Activated CD8-positive, alpha-beta memory T cell treated with anti-CD3 and anti-CD28 coated beads for 36 hours (primary cell): Measurements from ENCODE around the gene PITPNB. TPM values are rescaled to one million over a fixed set of nuclear protein-coding genes. Genes with fewer than 3 reads are reported as not detected.

Experiments used
- CTCF ChIA-PET: fragments of 350-600 bp; sonication (Branson Sonifier 250); formaldehyde crosslinking; loops from one replicate; lab custom pipeline; 2021; ENCODE audit warnings: antibody characterized with exemption; lab: Charles Lee
- POLR2A ChIA-PET: fragments of 350-600 bp; sonication (Branson Sonifier 250); formaldehyde crosslinking; loops from one replicate; lab custom pipeline; 2021; ENCODE audit warnings: antibody characterized with exemption; lab: Charles Lee
- total RNA-seq, 2 experiments: library from RNA; stranded (reverse); gene quantifications; one replicate each; pipeline ENCODE4 v1.2.3, GENCODE V29; 2021

Gene PITPNB
- total RNA-seq, 2 experiments from 2014 or later = 150 to 153 TPM

DNA sequence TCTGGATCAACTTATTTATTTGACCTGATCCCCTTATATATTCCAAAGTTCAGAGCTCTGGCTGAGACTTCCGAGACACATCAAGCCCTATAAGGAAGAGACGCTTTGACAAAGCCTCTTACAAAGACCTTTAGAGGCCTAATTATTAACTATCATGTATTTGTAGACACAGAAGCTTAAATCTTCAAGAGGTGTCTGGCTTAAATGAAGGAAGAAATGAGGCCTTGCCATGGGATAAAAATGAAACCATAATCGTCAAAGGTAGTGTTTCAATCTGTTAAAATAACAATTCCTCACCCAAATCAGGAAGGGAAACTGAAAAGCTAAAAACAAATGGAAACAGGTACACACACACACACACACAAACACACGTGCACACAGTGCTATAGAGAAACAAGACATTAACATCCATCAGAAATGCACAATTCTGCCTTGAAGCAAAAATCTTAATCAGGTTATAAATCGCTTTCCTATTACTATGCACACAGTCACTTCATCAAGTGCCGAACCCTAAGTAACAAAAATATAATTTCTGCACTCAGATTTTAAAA, 50.2 kb downstream of the PITPNB start:
- ChIA-PET POLR2A (interaction anchor here (1.2 kb wide), 1 partner anchor 51 kb away, joined by 3 read pairs; the partner anchor contains the start of gene PITPNB), CTCF (no interaction called here)

DNA sequence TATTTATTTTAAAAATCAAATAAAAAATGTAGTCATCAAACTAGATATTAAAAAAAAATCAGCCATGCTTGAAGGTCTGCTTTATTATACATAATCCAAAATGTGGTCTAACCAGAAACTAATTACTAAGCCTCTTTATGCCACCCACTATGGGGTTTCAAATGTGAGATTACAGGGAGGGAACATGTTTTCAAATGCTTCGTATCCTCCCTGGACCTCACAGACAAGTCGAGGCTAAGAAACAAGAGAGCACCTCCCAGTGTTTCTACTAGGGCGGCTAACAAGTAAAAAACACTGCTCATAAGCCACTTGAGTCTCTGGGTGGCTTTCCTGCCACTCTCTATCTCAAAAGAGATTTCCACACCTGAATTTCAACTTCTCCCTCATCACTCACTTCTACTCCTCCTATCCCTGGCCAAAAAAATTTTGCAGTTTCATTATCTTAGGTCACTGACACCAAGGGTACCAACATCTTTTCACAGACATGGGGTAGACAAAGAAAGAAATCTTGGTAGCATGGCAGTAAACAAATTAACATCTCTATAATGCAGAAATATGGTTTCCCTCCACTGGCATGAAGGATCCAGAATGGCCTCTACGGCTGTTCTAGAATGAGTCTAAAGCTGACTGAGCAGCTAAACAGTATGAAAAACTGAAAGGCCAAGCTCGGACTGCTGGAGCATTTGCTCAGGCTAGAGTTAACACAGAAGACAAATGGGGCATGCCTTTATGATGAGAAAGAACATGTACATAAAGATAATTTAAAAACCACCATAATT, 50.9 kb downstream of the PITPNB start:
- ChIA-PET CTCF (no interaction called here), POLR2A (interaction anchor here (1.2 kb wide), 1 partner anchor 51 kb away, joined by 3 read pairs; the partner anchor contains the start of gene PITPNB)

DNA sequence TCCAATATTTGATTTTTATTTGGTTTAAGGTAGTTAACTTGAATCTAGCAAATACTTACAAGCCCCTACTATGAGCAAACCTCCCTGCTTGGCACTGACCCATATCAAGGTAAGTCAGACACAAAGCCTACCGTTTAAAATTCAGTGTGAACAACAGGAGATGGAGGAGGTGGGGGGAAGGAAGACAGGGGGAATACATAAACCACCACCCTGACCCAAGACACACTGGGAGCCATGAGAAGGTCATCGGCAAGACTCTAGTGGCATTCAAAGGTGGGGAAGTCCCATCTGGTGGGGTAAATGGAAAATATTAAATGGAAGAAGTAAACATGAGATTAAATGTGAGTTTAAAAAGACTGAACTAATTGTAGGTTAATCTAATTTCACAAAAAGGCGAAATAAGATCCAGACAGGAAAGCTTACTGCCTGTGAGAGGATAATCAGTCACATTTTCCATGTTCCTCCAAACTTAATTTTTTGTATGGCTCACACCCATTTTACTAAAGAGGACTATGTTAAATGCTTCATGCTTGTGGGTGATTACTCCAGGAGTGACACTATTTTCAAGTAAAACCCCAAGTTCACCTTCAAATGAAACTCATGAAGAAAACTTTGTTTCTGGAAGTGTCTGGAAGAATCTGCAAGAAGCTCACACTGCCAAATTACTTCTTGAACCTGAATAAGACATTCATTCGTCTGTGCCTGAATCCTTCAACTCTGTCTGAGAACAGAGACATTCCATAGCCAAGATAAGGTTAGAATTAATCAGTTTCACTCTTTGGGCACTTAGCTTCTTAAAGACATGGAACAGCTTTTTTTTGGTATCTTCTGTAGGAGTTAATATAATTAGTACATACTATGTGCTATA, 51.7 kb downstream of the PITPNB start:
- ChIA-PET CTCF (no interaction called here), POLR2A (no interaction called here)

DNA sequence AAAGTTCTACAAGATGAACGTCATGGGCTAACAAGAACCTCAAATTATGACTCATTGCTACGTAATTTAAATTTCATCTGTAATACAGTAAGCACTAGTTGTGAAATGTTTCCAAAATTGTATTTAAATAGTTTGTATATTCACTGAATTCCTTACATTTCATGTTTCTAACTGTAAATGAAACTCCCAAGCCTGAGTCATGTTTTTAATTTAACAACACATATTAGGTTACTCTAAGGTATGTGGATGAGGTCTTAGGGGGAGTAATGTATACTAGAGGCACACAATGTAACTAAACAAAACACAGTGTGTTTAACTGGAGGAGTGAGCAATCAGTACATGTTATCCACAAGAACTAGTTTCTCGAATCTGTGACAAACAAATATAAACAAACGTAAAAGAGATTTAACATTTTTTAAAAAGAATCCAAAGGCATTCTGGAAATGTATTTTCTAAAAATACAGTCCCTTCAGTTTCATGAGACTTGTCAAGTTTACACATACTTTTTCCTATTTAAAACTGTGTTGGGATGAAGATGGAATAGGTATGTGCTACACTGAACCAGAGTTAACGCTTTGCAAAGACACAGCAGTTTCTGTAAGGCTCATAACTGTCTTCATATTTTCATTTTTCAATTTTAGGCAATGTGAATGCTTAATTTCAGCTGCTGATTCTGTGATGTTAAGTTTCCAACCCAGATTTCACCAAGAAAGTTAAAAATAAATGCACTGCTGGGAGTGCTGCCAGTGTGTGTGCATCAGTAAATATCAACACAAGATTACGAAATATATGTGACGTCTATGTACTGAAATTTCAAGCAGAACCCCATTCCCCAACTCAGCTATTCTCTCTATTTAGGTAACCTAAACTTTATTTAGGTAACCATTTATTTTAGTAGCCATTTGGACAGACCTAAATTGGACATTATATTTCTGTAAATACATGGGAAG, 52.6 kb downstream of the PITPNB start:
- ChIA-PET POLR2A (no interaction called here), CTCF (no interaction called here)

DNA sequence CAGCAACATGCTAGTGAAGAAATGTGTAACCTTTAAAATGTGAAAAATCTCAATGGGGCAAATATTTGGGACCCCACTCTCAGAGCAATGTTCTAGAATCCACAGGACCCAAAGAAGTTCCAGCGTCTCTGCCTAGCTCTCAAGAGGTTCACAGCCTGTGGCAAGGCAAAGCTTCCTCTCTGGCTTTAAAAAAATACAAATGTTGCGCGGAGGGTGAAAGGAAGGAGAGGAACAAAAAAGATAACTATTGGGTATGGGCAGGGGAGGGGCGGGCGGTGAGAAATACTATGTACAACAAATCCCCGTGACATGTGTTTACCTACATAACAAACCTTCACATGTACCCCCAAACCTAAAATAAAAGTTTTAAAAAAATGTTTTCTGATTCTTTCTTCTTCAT, 53.6 kb downstream of the PITPNB start:
- CTCF ChIA-PET = no interaction called here
- POLR2A ChIA-PET = no interaction called here

DNA sequence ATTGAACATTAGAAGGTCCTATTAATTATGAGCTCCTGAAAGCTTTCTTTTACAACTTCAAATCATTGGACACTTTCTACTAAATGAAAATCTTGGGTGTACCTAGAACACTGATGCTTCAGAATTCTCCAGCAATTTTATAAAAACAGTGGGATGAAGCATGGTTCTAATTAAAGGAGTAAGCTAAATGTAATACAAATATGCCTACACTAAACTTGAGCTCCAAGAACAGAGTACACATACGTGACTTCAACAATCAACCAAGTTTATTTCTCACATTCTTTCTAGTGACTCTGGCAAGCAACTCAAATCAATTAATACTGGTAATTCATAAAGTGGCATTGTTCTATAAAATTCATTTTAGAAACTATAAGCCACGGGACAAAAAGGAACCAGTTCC, 55.5 kb downstream of the PITPNB start:
- ChIA-PET CTCF (no interaction called here), POLR2A (no interaction called here)

DNA sequence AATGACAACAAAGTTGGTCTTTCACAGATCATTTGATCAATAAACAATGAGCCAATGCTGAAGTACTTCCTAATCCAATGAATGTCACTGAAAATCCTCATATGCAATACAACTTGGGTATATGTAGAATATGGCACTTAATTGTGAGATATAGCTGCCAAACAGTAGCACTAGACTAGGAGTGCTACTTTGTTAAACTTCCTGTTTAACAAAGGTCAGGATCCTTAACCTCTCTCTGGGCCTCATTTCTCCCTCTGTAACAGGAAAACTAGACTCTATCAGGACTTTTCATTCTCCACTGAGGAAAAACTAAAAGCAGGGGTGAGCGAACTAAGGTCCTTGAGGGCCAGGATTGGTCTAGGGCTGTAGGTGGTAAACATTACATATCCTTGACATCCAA, 56.1 kb downstream of the PITPNB start:
- ChIA-PET POLR2A (no interaction called here), CTCF (no interaction called here)

DNA sequence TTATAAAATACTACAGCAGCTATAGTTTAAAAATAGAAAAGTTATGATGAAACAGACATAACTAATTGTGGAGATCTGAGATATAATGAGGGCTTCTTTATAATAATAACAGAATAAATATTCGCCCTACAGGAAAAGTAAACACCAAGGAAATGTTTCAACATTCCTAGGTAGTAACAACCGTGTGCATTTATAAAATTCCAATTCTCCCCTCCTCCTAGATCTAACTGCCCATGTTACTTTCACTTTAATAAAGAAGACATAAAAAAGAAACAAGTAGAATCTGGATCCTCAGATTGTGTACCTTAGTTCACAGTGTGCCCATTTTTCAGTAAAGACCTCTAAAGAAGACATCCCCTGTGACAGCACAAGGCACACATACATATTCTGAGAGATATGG, 59.7 kb downstream of the PITPNB start:
- ChIA-PET CTCF (no interaction called here), POLR2A (no interaction called here)

DNA sequence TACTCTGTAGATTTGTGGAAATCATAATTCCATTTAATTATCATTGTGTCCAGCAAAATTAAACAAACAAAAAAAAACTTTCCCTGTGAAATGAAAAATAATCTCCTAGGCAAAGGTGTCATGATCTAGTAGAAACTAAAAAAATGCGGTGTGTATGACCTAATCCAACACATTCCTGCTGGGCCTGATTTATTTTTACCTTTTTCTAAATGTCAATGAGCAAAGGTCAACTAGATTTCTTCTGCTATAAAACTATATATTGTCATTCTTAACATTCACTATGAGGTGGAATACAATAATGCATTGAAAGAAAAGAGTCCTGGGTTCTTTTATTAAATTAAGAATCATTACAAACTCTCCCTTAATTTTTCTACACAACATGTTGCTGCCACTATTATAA, 60.4 kb downstream of the PITPNB start:
- ChIA-PET CTCF (no interaction called here), POLR2A (no interaction called here)

DNA sequence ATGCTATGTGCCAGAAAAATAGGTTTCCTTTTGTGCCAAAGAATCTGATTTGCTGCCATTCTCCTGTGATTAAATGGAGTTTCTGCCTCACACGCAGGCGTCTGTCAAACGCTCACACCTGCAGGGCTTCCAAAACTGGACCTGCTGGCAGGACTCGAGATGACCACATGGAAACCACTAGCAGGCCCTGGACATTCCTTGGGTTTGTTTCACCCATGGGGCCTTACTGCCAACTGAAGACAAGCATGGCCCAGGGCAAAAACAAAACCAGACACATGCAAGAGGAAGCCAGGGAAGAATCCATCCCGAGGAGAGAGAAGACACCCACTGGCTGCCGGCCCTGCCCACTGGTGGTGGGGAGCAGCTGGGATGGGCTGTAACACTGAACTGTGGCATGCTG, 61.6 kb downstream of the PITPNB start:
- POLR2A ChIA-PET = no interaction called here
- CTCF ChIA-PET = interaction anchor here (0.7 kb wide), 1 partner anchor 24 kb away, joined by 4 read pairs; no protein-coding TSS in a partner anchor

DNA sequence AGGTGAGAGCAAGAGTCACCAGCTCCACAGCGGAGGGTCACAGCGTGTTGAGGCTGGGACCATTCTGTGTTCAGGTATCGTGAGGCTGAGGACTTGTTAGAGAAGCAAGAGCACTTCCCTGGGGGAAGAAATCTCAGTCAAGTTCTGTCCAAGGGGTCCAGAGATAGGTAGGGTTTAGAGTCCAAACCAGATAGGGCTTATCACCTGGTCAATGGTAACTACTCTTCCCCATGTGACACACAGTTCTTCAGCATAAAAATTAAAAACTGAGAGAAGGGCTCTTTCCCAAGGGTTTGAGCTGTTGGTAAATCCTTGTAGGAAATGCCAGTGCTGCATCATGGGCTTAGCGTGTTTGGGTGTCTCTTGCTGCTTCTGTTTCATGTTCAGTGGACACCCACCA, 62.7 kb downstream of the PITPNB start:
- ChIA-PET CTCF (no interaction called here), POLR2A (no interaction called here)

DNA sequence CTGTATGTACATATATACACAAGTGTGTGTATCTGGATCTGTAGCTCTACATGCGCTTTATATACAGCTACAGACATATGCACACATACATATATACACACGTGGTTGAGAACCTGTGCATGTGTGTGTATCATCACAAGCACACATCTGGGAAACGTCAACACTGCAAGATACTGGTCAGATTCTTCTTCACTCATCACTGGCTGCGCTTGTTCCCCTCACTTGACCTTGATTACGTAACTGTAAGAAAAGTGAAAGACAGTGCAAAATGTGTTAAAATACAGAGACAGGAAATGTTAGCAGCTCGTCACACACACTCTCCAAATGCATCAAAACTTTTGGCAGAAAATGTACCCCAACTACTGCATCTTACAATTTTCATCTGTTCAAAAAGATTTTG, 65.6 kb downstream of the PITPNB start:
- POLR2A ChIA-PET = no interaction called here

DNA sequence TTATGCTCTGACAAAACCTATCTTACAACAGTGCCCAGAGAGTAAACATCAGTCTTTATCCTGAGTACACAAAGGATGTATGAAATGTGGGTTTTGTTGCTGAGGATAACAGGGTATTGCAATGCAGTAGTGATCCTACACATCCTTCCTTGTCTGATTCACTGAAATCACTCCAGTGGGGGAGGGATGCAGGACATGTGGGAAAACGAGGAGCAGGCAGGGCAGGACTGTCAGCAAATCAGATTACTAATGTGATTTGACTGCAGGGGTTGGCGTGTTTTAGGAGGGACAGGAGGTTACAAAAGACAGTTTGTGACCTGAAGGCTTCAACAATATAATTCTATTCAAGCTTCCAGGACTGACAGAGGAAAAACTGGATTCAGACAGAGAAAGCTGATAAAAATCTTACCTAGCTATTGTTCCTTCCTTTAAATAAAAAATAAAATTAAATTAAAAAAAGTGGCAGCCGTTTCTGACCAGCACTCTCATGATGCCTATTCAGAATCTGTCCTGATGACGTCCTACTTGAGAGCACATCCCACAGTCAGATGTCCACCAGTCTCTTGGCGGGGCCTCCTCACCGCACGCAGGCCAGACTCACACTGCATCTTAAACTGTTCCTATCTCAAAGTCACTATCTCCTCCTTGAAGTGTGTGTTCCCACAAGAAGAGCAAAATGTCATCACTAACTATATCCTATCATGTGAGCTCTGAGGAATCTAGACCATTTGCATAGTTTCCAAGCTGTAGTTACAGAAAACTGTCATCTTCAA, 66.9 kb downstream of the PITPNB start:
- ChIA-PET POLR2A (no interaction called here), CTCF (interaction anchor here (1.1 kb wide), 1 partner anchor 28 kb away, joined by 3 read pairs; no protein-coding TSS in a partner anchor)

More for the DNA sequence above, 65.6 kb downstream of the PITPNB start:
- CTCF ChIA-PET = interaction anchor here (2.0 kb wide), 1 partner anchor 166 kb away, joined by 6 read pairs; no protein-coding TSS in a partner anchor

DNA sequence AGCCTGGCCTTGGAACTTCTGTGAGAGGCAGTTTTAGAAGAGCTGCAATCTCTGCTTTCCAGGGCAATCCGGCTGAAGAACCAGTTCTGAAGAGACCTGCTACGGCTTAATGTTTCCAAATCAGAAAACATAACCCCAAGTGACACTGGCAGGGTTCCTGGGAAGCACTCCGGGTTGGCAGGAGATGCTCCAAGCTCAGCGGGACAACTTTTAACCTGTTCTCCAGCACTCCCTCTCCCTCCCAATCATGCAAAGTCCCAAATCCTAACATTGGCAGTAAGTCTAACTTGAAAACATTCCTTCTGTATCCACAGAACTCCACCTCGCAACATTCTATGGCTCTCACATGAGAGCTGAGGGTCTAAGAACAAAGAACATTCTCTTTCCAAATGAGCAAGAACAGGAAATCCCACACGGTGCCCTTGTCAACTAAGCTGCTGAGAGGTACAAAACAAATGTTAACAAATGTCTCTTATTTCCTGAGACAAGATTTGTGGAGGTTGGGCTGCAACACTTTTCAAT, 69.0 kb downstream of the PITPNB start:
- ChIA-PET POLR2A (no interaction called here), CTCF (no interaction called here)

DNA sequence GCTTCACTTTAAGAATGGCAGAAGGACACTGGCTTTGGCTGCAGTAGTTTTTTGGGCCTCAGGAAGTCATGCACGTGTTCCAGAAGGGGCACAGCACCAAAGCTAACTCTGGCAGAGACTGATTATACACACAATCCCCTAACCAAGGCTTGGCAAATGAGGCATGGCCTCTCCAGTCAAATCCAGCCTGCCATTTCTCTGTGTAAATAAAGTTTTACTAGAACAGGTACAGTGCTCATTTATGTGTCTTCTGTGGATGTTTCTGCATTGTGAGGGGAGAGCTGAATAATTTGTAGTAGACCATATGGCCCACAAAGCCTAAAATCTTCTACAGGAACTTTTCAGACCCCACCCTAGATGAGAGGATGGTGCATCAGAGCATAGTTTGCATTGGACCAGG, 71.1 kb downstream of the PITPNB start:
- CTCF ChIA-PET = interaction anchor here (0.9 kb wide), 1 partner anchor 26 kb away, joined by 3 read pairs; no protein-coding TSS in a partner anchor
- POLR2A ChIA-PET = interaction anchor here (0.7 kb wide), 1 partner anchor 46 kb away, joined by 4 read pairs; no protein-coding TSS in a partner anchor

DNA sequence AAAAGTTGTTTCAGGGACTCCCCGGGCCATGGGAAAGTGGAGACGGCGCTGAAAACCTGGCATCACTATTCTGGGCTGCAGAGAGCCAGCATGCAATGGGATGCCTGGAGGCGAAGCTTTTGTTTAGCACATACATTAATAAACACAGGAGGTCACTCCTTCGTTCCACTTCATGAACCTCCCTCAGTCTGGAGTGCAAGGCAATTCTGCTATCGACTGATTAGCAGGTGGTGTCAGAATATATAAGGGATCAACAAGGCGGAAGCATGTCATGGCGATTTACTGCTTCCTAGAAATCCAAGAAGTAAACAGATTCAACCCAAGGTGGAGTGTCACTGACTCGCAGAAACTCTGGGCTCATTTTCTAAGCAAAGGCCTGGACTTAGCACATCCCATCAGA, 72.1 kb downstream of the PITPNB start:
- CTCF ChIA-PET = no interaction called here
- POLR2A ChIA-PET = no interaction called here

DNA sequence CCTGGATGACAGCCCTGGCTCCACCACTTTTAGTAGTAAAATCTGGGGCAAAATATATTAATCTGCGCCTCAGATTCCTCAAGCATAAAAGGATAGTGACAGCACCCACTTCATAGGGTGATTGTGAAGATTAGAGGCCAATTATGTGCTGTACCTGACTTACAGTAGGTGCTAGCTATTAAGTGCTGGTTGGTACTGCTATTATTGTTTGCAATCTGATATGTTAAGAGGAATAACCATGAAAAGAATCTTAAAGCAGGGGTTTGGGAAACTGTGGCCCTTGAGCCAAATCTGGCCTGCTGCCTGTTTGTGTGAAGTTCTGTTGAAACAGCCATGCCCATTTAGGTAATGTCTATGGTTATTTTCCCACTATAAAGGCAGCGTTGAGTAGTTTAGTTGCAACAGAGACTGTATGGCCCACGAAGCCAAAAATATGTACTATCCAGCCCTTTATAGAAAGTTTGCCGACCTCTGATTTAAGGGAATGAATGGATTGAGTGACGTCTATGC, 72.8 kb downstream of the PITPNB start:
- ChIA-PET POLR2A (no interaction called here), CTCF (no interaction called here)

DNA sequence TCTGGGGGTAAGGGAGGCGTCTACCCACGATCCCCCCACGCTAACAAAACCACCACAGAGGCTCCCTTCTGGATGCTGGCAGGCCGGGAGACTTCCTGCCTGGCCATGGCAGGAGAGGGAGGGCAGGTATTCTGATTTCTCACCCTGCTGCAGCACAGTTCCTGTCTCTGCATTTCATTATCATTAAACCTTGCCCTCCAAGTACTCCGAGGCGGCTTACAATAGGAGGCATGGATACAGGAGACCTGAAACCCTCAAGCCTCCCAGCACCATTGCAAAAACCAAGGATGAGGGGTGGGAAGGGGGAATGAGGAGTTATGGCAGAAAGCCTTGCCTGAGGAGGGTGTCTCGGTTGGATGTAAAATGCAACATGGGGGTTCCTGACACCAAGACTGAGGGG, 73.4 kb downstream of the PITPNB start:
- CTCF ChIA-PET = no interaction called here

More for the DNA sequence above, 73.4 kb downstream of the PITPNB start:
- POLR2A ChIA-PET = no interaction called here
